ENCODE data around the gene RPUSD3.
A peak's percentile ranks its signal among the peaks of the same experiment; 100 is the strongest.

RPUSD3 gene

DNA sequence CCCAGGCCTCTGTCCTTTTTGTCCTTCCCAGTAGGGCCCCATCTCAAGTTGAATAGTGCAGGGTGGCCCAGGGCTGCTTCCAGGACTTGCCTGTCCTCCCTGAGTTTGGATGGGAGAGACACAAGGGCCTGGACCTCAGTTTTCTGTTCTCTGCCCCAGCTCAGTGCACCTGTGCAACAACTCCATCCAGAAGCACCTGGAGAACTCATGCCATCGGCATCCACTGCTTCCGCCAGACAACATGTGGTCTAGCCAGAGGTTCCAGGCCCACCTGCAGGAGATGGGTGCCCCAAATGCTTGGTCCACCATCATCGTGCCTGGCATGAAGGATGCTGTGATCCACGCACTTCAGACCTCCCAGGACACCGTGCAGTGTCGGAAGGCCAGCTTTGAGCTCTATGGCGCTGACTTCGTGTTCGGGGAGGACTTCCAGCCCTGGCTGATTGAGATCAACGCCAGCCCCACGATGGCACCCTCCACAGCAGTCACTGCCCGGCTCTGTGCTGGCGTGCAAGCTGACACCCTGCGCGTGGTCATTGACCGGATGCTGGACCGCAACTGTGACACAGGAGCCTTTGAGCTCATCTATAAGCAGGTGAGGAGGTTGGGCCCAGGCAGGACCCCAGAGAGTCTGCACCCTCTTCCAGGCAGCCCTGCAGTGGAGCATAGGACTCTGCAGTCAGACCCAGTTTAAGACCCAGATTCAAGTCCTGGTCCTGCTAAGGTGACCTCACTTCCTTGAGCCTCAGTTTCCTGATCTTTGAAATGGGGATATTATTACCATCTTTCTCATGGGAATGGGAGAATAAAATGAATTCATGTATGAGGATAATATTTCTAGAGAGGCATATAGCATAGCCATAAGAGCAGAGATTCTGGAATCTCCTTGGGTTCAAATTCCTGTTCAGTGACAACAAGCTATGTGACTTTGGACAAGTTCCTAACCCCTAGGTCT, 14.7 kb downstream of the RPUSD3 start:
- DNase-seq = no peak

DNA sequence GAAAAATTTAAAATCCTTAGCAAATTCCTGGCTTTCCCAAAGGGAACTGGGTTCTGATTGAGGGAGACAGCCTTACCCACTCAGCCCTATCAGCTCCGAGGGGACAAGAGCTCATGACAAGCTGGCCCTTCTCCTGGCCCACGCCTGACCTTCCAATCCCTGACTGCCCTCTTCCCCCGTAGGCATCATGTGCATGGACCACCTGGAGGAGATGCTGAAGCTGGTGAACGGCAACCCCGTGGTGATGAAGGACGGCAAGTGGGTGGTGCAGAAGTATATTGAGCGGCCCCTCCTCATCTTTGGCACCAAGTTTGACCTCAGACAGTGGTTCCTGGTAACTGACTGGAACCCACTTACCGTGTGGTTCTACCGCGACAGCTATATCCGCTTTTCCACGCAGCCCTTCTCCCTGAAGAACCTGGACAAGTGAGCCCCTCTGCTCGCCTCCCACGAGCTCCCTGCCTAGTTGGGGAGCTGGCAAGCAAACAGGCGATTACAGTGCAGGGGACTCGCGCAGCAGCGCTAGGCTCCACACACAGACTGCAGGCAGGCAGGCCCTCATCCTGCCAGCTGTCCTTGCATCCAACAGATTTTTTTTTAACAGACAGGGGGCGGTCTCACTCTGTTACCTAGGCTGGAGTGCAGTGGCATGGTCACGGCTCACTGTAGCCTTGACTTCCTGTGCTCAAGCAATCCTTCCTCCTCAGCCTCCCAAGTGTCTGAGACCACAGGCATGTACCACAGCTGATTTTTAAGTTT, 16.8 kb downstream of the RPUSD3 start:
- peak; percentile 12 for DNase-seq

DNA sequence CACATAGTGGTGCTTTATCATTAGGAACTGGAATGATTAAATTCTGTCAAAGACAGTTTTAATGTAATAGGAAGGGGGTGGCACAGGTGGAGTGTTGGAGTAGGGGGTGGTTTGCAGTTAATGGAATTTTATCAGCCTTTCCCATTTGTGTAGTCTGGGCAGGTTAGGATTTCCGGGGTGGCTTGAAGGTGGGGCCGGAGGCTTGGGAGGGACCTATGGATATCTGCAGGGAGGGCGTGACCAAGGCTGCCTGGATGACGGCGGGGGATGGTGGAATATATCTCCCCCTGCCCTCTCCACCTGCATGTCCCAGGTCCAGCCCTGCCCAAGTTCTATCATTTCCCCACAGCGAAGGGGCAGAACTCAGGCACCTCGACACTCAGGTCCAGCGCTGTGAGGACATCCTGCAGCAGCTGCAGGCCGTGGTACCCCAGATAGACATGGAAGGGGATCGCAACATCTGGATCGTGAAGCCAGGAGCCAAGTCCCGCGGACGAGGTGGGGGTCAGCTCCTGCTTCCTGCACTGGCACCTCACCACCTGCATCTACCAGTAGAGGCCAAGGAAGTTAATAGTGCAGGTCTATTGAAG, 18.3 kb downstream of the RPUSD3 start:
- DNase-seq = no peak

DNA sequence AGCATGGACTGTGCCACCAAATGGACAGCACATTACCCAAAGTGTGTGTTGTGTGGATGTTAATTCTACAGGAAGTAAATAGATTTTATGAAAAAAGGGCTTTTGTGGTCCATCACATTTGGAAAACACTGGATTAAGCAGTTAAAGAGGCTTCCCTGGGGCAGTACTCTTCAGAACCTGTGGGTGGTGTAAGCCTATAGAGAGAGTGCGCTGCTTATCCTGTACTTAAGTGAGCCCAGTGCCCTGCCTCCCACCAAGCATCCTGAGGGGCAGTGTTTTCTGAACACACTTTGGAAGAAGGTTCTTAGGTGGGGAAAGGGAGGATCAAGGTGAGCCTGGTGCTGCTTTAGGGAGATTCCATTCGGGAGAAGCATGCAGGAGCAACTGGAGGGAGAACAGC, 22.9 kb downstream of the RPUSD3 start:
- no peak for DNase-seq

DNA sequence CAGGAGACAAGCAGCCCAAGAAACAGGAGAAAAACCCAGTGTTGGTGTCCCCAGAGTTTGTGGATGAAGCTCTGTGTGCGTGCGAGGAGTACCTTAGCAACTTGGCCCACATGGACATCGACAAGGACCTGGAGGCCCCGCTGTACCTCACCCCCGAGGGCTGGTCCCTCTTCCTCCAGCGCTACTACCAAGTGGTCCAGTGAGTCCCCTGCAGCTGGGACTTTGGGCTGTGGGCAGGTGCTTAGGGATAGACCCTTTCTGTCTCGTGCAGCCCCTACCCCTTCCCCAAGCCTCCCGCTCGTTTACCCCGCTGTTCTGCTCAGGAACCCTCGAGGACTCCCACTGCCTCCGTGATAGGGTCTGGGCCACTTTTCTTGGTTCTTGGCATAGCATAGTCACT, 23.3 kb downstream of the RPUSD3 start:
- no peak for DNase-seq

DNA sequence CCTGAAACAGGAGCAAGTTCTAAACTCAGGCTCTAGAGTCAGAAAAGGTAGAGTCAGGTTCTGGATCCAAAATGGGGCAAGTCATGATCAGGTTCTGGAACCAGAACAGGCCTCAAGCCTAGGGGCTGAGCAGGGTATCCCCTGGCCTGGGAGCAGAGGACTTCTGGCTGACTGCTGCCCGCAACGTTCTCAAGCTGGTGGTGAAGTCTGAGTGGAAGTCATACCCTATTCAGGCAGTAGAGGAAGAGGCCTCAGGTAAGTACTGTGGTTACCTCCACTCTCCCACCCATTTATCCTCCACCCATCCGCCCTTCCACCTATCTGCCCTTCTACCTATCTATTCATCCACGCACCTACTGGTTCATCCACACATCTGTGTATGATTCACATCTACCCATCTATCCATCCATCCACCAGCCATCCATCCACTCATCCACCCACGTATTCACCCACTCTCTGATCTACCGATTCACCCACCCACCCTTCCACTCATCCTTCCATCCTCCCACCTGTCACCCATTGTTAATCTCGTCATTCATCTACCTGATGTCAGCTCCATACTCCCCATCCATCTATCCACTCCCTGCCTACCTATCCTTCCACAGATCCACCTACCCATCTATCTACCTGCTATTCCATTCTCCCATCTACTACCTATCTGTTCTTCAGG, 25.0 kb downstream of the RPUSD3 start:
- DNase-seq = no peak

DNA sequence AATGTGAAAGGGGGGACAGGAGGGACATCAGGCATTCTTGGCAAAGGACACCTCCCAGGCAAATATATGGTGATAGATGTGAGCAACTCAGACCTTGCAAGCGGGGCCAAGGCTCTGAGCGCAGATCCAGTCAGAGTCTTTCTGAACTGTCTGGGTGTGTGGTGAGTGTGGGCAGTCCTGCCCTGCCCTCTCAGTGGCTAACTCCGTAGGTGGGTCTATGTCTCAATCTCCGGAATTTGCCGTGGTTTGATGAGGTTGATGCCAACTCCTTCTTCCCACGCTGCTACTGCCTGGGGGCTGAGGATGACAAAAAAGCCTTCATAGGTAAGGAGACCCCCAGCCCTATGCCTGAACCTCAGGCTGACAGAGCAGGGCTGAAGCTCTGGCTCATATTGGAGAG, 26.4 kb downstream of the RPUSD3 start:
- peak; percentile 7 for DNase-seq

DNA sequence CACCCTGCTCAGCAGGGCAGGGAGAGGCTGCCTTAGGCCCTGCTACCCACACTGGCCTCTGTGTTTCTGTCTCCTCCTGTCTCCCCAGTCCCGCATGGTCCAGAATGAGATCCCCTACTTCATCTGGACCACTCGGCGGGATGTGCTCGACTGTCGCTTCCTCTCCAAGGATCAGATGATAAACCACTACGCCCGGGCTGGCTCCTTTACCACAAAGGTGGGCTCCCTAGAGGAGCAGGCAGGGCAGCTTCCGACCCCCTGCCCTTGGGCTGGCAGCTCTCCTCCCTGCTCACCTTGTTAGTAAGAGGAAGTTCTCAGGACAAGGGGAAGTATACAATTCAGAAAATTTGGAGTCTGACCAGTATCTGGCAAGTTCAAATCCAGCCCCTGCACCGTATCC, 27.8 kb downstream of the RPUSD3 start:
- no peak for DNase-seq

DNA sequence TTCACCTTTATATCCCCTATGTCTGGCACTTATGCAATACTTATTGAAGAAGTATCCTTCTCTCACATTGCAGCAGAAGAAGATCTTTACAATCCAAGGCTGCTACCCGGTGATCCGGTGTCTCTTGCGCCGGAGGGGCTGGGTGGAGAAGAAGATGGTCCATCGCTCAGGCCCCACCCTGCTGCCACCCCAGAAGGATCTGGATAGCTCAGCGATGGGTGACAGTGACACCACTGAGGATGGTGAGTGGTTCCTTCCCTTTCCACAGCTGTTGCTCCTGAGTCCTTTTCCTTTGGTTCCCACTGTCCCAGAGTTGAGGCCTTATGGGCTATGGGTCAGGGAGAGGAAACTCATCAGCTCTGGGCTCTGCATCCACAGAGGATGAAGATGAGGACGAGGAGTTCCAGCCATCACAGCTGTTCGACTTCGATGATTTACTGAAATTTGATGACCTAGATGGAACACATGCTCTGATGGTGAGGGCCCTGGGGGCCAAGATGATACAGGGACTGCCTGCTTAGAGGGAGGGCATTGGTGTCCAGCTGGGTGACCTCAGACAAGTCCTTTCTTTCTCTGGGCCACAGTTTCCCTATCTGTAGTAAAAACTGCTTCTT, 30.8 kb downstream of the RPUSD3 start:
- no peak for DNase-seq

DNA sequence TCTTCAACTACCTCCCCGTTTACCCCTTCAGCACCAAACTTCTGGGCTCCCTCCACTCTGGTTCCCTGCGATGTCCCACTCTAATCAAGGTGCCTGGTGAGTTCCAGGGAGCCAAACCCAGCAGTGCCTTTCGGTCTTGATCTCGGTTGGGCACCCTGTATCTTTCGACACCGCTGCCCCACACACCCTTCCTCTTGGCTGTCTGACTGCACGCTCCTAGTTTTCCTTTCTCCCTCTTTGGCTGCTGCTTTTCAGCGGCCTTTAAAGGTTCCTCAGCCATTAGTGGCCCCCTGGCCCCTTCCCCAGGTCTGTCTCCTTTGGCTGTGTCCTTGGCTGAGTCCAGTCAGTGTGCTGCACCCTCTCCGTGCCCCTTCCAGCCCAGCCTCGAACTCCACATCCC, 33.0 kb downstream of the RPUSD3 start:
- no peak for DNase-seq

DNA sequence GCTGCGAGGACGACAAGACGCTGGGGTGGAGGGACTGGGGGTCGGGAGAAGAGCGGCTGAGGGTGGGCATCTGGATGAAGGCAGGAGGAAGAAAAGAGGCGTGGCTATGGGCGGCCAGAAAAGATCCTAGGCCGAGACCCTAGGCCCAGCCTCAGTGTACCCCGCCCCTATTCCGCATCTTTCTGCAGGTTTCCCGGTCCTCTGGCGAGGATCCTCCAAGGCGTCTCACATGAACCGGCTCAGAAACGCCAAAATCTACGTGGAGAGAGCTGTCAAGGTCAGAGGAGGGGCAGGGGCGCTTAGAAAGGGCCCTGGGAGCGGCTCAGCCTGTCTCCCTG, 33.4 kb downstream of the RPUSD3 start:
- DNase-seq = no peak

DNA sequence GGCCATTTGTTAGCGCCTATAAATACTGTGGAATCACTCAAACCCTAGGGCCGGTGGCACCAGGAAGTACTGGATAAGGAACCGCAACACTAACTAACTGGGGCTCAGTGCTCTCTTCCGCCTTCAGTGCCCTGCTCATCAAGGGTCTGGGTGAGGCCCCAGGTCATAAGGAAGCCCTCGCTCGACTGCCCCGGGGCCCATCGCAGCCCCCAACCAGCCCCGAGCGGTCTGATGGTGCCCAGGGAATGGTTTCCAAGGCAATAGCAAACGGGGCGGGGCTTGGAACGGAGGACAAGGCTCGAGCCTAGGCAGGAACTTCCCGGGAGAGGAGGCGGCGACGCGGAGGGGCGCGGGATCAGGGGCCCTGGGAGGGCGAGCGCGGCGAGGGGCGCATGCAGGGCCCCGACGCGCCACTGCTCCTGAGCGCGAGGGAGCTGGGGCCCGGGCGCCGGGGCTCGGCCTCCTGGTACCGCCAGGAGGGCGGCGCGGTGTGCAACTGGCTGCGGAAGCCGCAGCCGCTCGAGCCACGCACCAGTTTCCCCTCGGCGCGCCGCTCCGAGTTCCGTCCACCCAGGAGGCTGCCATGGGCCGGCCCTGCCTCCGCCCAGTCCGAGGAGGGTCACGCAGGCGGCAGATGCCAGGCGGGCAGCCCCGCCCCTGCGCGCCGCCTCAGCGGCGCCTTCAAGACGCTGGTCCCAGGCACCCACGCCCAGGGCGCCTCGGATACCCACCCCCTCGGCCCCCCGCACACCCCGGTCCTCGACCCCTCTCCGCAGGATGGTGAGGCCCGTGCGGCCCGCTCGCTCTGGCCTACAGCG, 34.0 kb downstream of the RPUSD3 start, which contains the start of gene TTLL3:
Gene TTLL3, plus strand, starts transcription at position 648 of the 818 bp plus-strand sequence. CDS start 400 bp downstream, outside the sequence.
- DNase-seq = peak; percentile 53

DNA sequence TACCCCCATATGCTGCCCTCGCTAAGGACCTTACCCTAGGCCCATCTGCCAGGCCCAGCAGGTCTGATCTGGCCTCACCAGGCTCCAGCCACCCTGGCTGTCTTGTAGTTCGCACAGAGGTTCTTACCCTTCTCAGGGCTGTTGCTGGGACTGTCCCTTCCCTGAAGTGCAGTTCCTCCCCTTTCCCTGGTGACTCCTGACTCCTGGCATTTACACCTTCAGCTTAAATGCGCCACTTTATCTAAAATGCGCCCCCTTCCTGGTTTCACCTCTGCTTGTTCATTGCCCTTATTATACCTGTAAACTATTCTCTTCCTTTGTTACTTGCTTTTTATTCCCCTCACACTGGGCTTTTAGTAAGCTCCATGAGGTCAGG, 34.6 kb downstream of the RPUSD3 start:
- no peak for DNase-seq

DNA sequence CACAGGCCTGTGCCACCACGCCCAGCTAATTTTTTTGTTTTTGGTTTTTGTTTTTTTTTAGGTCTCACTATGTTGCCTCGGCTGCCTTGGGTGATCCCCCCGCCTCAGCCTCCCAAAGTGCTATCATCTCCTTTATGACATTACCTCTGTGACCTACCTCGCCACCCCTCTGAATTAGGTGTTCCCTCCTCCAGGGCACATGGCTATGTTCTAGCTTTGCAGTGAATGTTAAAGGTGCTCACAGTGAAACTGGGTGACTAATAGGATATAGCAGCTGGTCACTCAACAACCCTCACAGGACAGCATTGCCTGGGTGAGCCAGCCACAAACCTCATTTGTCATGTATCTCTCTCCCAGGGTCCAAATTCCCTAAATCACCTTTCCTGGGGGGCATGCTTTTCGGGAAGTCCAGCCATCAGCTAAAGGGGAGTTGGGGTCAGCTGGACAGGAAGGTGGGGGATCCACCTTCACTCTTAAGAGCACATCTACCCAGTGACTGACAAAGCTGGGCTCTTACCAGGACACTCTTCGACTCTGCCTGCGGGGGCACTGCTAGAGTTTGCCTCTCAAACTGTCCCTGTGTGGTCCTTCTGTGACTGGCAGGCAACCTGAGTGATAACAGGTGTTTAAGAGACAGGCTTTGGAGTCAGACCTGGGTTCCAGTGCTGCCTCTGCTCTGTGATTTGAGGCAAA, 35.3 kb downstream of the RPUSD3 start:
- DNase-seq = peak; percentile 27

DNA sequence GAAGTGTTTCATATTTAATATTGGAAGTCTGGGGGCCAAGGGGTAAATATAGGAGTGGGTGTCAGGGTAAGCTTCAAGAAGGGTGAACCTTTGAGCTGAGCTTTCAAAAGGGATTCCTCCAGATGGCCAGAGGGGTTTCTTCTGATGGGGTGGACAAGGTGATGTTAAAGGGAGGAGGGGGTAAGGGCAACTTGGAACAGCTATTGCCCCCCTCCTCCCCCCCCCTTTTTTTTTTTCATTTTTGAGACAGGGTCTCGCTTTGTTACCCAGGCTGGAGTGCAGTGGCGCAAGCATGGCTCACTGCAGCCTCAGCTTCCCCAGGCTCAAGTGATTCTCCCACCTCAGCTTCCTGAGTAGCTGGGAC, 35.8 kb downstream of the RPUSD3 start:
- DNase-seq = no peak

DNA sequence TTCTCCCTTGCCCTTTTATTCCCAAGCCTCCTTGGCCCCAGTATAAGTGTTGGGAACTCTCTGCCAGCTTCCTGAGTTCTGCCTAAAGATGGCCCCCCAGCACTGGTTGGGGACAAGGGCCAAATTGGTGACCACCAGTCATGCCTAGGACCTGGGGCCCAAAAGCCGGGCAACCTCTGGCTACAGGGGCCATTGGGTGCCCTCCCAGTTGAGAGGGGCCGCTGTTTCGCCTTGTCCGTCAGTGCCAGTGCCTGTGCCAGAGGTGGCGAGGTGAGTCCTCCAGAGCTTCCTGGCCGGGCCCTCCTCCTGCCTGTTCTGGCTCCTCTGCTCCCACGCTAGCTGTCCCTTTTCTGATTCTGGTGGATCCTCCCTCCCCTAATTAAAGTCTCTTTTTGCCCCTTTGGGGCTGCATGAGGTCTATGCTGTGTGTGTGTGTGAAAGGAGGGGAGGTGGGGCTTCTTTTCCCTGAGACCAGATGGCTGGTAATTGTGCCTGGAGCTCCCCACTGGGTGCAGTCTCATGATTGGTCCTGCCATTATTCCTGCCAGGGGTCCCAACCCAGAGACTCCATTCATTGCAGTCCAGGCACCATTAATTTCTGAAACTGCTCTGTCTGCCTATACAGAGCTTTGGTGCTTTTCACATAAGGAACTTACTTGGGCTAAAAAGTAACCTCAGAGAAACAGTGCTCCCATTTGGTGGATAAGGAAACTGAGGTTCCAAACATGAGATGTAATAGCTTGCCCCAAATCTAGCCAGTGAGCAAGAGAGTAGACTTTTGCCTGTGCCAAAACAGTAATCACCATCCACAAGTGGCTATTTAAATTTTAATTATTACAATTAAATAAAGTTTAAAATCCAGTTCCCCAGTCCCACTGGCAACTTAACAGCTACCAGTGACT, 36.9 kb downstream of the RPUSD3 start:
- DNase-seq = no peak

DNA sequence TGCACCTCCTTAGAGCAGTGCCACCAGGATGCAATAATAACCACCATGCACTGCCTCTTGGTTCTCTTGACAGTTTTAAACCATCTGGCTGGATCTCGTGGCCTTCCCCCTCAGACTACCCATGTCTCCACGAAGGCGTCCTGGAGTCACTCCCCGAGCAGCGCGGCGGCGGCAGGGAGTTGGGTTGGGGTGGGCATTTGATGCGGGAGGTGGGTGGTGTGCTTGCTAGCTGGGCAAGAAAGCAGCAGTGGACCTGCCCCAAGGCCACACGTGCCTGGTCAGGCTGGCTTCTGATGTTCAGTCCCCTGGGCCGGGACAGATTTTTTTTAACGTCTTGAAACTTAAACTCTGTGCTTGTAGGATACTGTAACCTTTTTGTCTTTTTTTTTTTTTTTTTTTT, 37.7 kb downstream of the RPUSD3 start:
- no peak for DNase-seq

DNA sequence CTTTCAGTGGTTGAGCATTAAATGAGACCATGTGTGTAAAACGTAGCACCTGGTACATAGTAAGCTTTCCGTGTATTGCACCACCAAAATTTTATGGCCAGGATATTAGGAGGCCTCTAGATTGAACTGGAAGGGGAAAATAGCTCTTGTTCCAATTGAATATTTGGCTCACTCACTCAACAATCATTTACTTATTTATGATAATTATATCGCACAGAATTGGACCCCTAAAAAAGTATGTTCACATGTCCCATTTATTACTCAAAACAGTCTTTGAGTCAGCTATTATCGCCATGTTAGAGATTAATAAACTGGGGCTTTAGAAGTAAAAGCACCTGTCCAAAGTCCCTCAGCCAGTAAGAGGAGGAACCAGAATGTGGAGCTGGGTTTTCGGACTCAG, 38.8 kb downstream of the RPUSD3 start:
- no peak for DNase-seq

DNA sequence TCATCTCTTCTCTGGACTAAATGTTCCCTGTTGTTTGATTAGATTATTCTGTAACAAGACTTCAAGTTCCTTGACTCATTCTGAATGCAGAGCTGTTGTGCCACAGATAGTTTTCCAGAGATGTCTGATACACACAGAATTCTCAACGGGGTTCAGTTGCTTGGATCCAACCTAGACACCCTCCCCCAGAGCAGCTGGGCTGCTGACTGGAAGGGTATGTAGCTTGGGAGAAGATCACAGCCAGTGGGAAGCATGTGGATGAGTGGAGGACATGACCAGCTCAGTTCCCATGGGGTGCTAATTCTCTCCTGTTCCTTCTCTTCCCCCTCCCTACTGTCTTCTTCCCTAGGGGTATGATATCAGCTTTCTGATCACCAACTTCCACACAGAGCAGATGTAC, 40.3 kb downstream of the RPUSD3 start:
- no peak for DNase-seq

DNA sequence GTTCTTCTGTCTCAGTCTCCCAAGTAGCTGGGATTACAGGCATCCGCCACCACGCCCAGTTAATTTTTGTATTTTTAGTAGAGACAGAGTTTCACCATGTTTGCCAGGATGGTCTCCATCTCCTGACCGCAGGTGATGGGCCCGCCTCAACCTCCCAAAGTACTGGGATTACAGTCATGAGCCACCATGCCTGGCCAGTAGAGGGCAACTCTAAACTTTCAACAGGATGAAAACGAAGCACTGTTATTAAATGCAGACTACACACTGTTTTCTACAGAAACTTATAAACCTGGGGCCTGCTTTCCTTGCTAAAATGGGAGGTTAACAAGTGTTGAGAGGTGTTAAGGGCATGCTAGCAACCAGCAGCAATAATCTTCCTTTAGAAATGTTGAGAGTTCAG, 43.3 kb downstream of the RPUSD3 start:
- DNase-seq = no peak
